Adipose tissue (tissue), 3 donors: ENCODE measurements around the gene IMMP2L. TPM values are rescaled to one million over a fixed set of nuclear protein-coding genes. Genes with fewer than 3 reads are reported as not detected.

Experiments used
- H3K27ac ChIP-seq: one replicate; pipeline ENCODE4 v1.5.1; 2013; ENCODE audit warnings: low read depth, low read length
- WGBS, 3 donors: extraction: QIAGEN DNeasy Blood & Tissue Kit; methylation state at CpG; one replicate each; pipeline ENCODE4 v1.1.7; 2013; 5-methylcytosine and 5-hydroxymethylcytosine counted together
- polyA plus RNA-seq, 3 donors: library from polyadenylated mRNA; stranded (reverse); fragments of 200-250 nt; gene quantifications; one replicate each; pipeline ENCODE4 v1.2.3, GENCODE V29; 2013
- donor health status: healthy with polysubstance abuse.
- donor health status: Bipolar disorder and iron deficiency.
- donor health status: healthy.

The IMMP2L gene
- polyA plus RNA-seq, 3 donors, result 9.6 to 18.6 (median 15.0) TPM

GRCh38 chr7:110620110-110620735, 942.1 kb downstream of the IMMP2L start:
- H3K27ac ChIP-seq, result no peak overlapping the region
- WGBS, 3 donors, result 89 to 95% (median 91%) methylated on average over 7 of the region's 7 CpGs
